Thyroid gland (tissue), 4 donors: ENCODE measurements around the gene ZNF503.

Experiments used
- POLR2A ChIP-seq, 2 donors: fragments of 450-650 bp; IDR thresholded peaks; one replicate each; pipeline ENCODE4 v1.6.1; 2017; ENCODE audit warnings: antibody characterized with exemption in 2 of 2, mild to moderate bottlenecking in 2 of 2, moderate library complexity in 1 of 2
- TF ChIP-seq, protein P1 (sequence below), 6 experiments: fragments of 200-600 bp in 3 of 6; fragments of 450-650 bp in 3 of 6; sonication (generic) in 3 of 6; IDR thresholded peaks; one replicate each; pipeline ENCODE4 v1.5.1; 2016 to 2019; ENCODE audit warnings: antibody characterized with exemption in 6 of 6, mild to moderate bottlenecking in 2 of 6, inconsistent platforms in 1 of 6, moderate library complexity in 1 of 6

DNA sequence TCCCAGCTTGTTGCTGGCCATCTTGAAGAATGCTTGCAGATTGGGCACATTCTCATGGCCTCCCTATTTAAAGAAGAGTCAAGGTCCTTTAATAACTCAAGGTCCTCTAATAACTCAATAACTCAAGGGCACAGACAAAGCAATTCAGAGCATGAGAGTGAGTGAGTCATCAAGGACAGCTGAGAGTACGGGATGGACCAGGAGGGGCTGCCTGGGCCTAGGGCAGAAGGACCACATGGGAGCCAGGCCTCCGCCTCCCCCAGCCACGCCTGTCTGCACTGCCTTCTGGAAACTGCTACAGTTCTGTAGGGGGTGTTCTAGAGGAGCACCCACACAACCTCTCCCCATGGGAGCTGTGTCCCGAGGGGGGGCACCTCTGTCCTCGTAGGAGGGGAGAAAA is 48.9 kb downstream of the ZNF503 start:
- TF ChIP-seq, protein P1, sequence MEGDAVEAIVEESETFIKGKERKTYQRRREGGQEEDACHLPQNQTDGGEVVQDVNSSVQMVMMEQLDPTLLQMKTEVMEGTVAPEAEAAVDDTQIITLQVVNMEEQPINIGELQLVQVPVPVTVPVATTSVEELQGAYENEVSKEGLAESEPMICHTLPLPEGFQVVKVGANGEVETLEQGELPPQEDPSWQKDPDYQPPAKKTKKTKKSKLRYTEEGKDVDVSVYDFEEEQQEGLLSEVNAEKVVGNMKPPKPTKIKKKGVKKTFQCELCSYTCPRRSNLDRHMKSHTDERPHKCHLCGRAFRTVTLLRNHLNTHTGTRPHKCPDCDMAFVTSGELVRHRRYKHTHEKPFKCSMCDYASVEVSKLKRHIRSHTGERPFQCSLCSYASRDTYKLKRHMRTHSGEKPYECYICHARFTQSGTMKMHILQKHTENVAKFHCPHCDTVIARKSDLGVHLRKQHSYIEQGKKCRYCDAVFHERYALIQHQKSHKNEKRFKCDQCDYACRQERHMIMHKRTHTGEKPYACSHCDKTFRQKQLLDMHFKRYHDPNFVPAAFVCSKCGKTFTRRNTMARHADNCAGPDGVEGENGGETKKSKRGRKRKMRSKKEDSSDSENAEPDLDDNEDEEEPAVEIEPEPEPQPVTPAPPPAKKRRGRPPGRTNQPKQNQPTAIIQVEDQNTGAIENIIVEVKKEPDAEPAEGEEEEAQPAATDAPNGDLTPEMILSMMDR (IDR thresholded peaks at IDR 0.05): no peak
- TF ChIP-seq POLR2A (IDR thresholded peaks at IDR 0.05): no peak
